IMR-90 (cell line): ENCODE measurements around the gene PNP. TPM values are rescaled to one million over a fixed set of nuclear protein-coding genes. Genes with fewer than 3 reads are reported as not detected.

Experiments
- ATAC-seq: fragments of 200-7000 bp; cut with Tn5 transposase; 2 replicates; pipeline ENCODE4 v1.9.1; 2020; ENCODE audit warnings: low read depth, mild to moderate bottlenecking, moderate library complexity
- BruUV-seq: library from RNA; stranded (reverse); fragments of 400-500 nt; replicated peaks from 2 replicates; lab custom pipeline; 2021; lab: Mats Ljungman, UMichigan
- CTCF ChIA-PET: fragments of 300-600 bp; formaldehyde crosslinking; extraction: SDS; loops from one replicate; lab custom pipeline; 2021; ENCODE audit warnings: antibody characterized with exemption; lab: Yijun Ruan, JAX
- POLR2A ChIA-PET: fragments of 300-600 bp; sonication (Branson Sonifier 250); formaldehyde crosslinking; loops from one replicate; lab custom pipeline; 2022; ENCODE audit warnings: antibody characterized with exemption; ENCODE audit not compliant: unreplicated experiment; lab: Charles Lee
- DNase-seq: peaks from one replicate; pipeline ENCODE4 v3.0.0; 2013
- H2AFZ ChIP-seq: replicated peaks from 2 replicates; pipeline ENCODE3; 2013; ENCODE audit warnings: low read length, mild to moderate bottlenecking; ENCODE audit not compliant: poor library complexity
- H2AK5ac ChIP-seq: 2 replicates; pipeline ENCODE4 v1.6.1; 2013; ENCODE audit warnings: low read depth, low read length, inconsistent platforms
- H2AK9ac ChIP-seq: replicated peaks from 2 replicates; pipeline ENCODE3; 2013; ENCODE audit warnings: mild to moderate bottlenecking, low read depth, low read length, moderate library complexity; ENCODE audit not compliant: poor library complexity
- H2BK120ac ChIP-seq: 2 replicates; pipeline ENCODE4 v1.6.1; 2013; ENCODE audit warnings: low read depth, low read length, inconsistent platforms
- H2BK15ac ChIP-seq: 3 replicates; pipeline ENCODE4 v1.6.1; 2013; ENCODE audit warnings: low read depth, low read length, inconsistent platforms
- H2BK20ac ChIP-seq: 2 replicates; pipeline ENCODE4 v1.6.1; 2013; ENCODE audit warnings: low read depth, mild to moderate bottlenecking, inconsistent platforms, low read length, moderate library complexity
- H2BK5ac ChIP-seq: 2 replicates; pipeline ENCODE4 v1.6.1; 2013; ENCODE audit warnings: mild to moderate bottlenecking, low read depth, low read length, inconsistent platforms; ENCODE audit not compliant: poor library complexity, severe bottlenecking
- H3K14ac ChIP-seq: replicated peaks from 2 replicates; pipeline ENCODE4 v1.6.1; 2013; ENCODE audit warnings: low read depth, low read length, inconsistent platforms
- H3K18ac ChIP-seq: 2 replicates; pipeline ENCODE4 v1.6.1; 2013; ENCODE audit warnings: low read depth, low read length, control low read depth
- H3K23ac ChIP-seq: 2 replicates; pipeline ENCODE4 v1.6.1; 2013; ENCODE audit warnings: low read depth, low read length, inconsistent platforms
- H3K27ac ChIP-seq: 2 replicates; pipeline ENCODE4 v1.5.1; 2013; ENCODE audit warnings: mild to moderate bottlenecking, control low read depth, low read length; ENCODE audit not compliant: insufficient read depth
- H3K27me3 ChIP-seq: 2 replicates; pipeline ENCODE4 v1.6.1; 2013; ENCODE audit warnings: low read length; ENCODE audit not compliant: control insufficient read depth, insufficient read depth
- H3K36me3 ChIP-seq: 2 replicates; pipeline ENCODE4 v1.6.1; 2013; ENCODE audit warnings: low read length, mixed read lengths; ENCODE audit not compliant: control insufficient read depth, insufficient read depth
- H3K4ac ChIP-seq: 2 replicates; pipeline ENCODE4 v1.6.1; 2013; ENCODE audit warnings: low read depth, low read length, inconsistent platforms
- H3K4me1 ChIP-seq: 2 replicates; pipeline ENCODE4 v1.6.1; 2013; ENCODE audit warnings: low read length, mixed read lengths; ENCODE audit not compliant: control insufficient read depth, insufficient read depth
- H3K4me2 ChIP-seq: 2 replicates; pipeline ENCODE4 v1.6.1; 2013; ENCODE audit warnings: low read depth, mild to moderate bottlenecking, control low read depth, low read length, moderate library complexity
- H3K4me3 ChIP-seq: 2 replicates; pipeline ENCODE4 v1.5.1; 2013; ENCODE audit warnings: low read depth, mild to moderate bottlenecking, control low read depth, low read length, moderate library complexity; ENCODE audit not compliant: insufficient read depth
- H3K56ac ChIP-seq: 2 replicates; pipeline ENCODE4 v1.6.1; 2013; ENCODE audit warnings: low read length, inconsistent platforms; ENCODE audit not compliant: insufficient read depth; ENCODE audit errors: extremely low read depth
- H3K79me1 ChIP-seq, 2 experiments: 2 replicates each; pipeline ENCODE4 v1.6.1; 2013; ENCODE audit warnings: low read length in 2 of 2, inconsistent platforms in 1 of 2, low read depth in 1 of 2
- H3K9ac ChIP-seq: 2 replicates; pipeline ENCODE4 v1.6.1; 2013; ENCODE audit warnings: low read depth, low read length, control low read depth
- H3K9me1 ChIP-seq: 2 replicates; pipeline ENCODE4 v1.6.1; 2013; ENCODE audit warnings: low read length, inconsistent platforms; ENCODE audit not compliant: insufficient read depth
- H3K9me3 ChIP-seq: 2 replicates; pipeline ENCODE4 v1.6.1; 2013; ENCODE audit warnings: low read length; ENCODE audit not compliant: control insufficient read depth, insufficient read depth
- H4K20me1 ChIP-seq: 2 replicates; pipeline ENCODE4 v1.6.1; 2013; ENCODE audit warnings: low read length, inconsistent platforms; ENCODE audit not compliant: insufficient read depth
- H4K5ac ChIP-seq: 2 replicates; pipeline ENCODE4 v1.6.1; 2013; ENCODE audit warnings: mild to moderate bottlenecking, low read depth, low read length, control low read depth
- H4K8ac ChIP-seq, 2 experiments: 2 replicates each; pipeline ENCODE4 v1.6.1; 2013; ENCODE audit warnings: low read depth in 2 of 2, low read length in 2 of 2, control low read depth in 1 of 2, inconsistent platforms in 1 of 2
- H4K91ac ChIP-seq: 2 replicates; pipeline ENCODE4 v1.6.1; 2013; ENCODE audit warnings: low read depth, low read length, inconsistent platforms; ENCODE audit not compliant: insufficient read depth
- BHLHE40 ChIP-seq: fragments of 150-350 bp; IDR thresholded peaks from 2 replicates; pipeline ENCODE4 v1.6.1; 2016; ENCODE audit warnings: mild to moderate bottlenecking, low read depth, low read length
- FOS ChIP-seq: fragments of 150-350 bp; IDR thresholded peaks from 2 replicates; pipeline ENCODE4 v1.6.1; 2016; ENCODE audit warnings: low read depth, low read length
- MXI1 ChIP-seq: IDR thresholded peaks from 2 replicates; pipeline ENCODE4 v1.6.1; 2012; ENCODE audit warnings: low read depth, mild to moderate bottlenecking, low read length, moderate library complexity, borderline replicate concordance
- POLR2A ChIP-seq: IDR thresholded peaks from 2 replicates; pipeline ENCODE4 v1.6.1; 2012; ENCODE audit warnings: mild to moderate bottlenecking, low read depth, low read length
- RAD21 ChIP-seq: IDR thresholded peaks from 2 replicates; pipeline ENCODE4 v1.6.1; 2012; ENCODE audit warnings: low read length, improper control_type of control experiment
- WGBS, 2 experiments: methylation state at CpG; one replicate each; pipeline versions ENCODE4 v1.1.5 to v1.1.7; 2013; ENCODE audit warnings: missing lambda C conversion rate in 2 of 2; ENCODE audit not compliant: insufficient read length in 1 of 2; ENCODE audit errors: extremely low coverage in 2 of 2; 5-methylcytosine and 5-hydroxymethylcytosine counted together
- dilution Hi-C: fragments of 300-500 bp; cut with HindIII; formaldehyde crosslinking; loops from one replicate; pipeline ENCODE4 v1.14.3; 2018; ENCODE audit warnings: low sequenced_read_pairs; ENCODE audit not compliant: unreplicated experiment
- in situ Hi-C: fragments of 300-500 bp; cut with MboI; formaldehyde crosslinking; loops from 3 replicates; pipeline ENCODE4 v1.14.3; 2019; ENCODE audit warnings: low sequenced_read_pairs, inconsistent platforms, mixed read lengths
- intact Hi-C: fragments of 100-400 bp; cut with micrococcal nuclease; formaldehyde crosslinking; loops from 2 replicates; pipeline ENCODE4 v1.10.0; 2022
- polyA plus RNA-seq, 3 experiments: library from polyadenylated mRNA; depleted of rRNA; stranded (reverse); fragments of >200 nt; gene quantifications; 2 replicates each; pipeline ENCODE4 v1.2.3, GENCODE V29; 2012; ENCODE audit warnings: low replicate concordance in 1 of 3
- total RNA-seq: library from RNA; depleted of rRNA; stranded (reverse); fragments of >200 nt; gene quantifications from 2 replicates; pipeline ENCODE4 v1.2.3, GENCODE V29; 2012

Gene PNP
- total and polyA plus RNA-seq, 2 of the 4 experiments (the other 2 are of a cell fraction), result 53.4 to 68.8 TPM

DNA sequence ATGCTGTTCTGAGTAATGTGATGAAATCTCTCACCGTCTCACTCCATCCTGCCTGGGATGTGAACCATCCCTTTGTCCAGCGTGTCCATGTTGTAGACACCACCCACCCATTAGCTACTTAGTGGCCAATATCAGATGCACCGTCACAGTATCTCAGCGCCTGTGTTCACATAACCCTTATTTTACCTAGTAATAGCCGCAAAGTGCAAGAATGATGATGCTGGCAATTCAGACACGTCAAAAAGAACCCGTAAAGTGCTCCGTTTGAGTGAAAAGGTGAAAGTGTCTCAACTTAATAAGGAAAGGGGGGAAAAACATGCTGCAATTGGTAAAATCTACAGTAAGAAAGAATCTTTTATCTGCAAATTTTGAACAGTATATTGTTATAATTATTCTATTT lies 39.2 kb downstream of the PNP start:
- H2BK15ac ChIP-seq, result no peak overlapping the region
- H3K4ac ChIP-seq, result no peak overlapping the region
- no peaks in the 10 kb centered on the region for H3K36me3 ChIP-seq
- no peak overlapping the region for H3K4me2 ChIP-seq
- H3K18ac ChIP-seq, result no peak overlapping the region
- no peak overlapping the region for H3K23ac ChIP-seq
- H4K91ac ChIP-seq, result no peak overlapping the region
- H4K20me1 ChIP-seq, result no peaks in the 10 kb centered on the region
- H4K8ac ChIP-seq, result no peak overlapping the region
- no peak overlapping the region for H2BK20ac ChIP-seq
- in situ Hi-C loops (no loop called here), intact Hi-C loops (no loop called here), dilution Hi-C loops (no loop called here)
- H2BK120ac ChIP-seq, result no peak overlapping the region
- no peaks in the 10 kb centered on the region for H3K4me1 ChIP-seq
- no peak overlapping the region for H2AK9ac ChIP-seq
- no peak overlapping the region for H3K14ac ChIP-seq
- no peaks in the 10 kb centered on the region for H3K27me3 ChIP-seq
- H4K5ac ChIP-seq, result no peak overlapping the region
- WGBS, 2 experiments, result 50% methylated on average over 1 of the region's 8 CpGs; no CpG with 5 or more reads in 1 of the 2 experiments
- no peaks in the 10 kb centered on the region for H3K9me1 ChIP-seq
- no peak overlapping the region for H3K27ac ChIP-seq
- BruUV-seq, result no TSS peak
- no peak overlapping the region for H3K9ac ChIP-seq
- H3K56ac ChIP-seq, result no peak overlapping the region
- DNase-seq (no peak), ATAC-seq (no peak)
- H2AFZ ChIP-seq, result no peak overlapping the region
- TF ChIP-seq MXI1 (no peak), FOS (no peak), POLR2A (no peak), BHLHE40 (no peak), RAD21 (no peak)
- H3K79me1 ChIP-seq, result no peaks in the 10 kb centered on the region
- no peak overlapping the region for H2BK5ac ChIP-seq
- H3K4me3 ChIP-seq, result no peak overlapping the region
- no peak overlapping the region for H2AK5ac ChIP-seq
- ChIA-PET POLR2A (no interaction called here), CTCF (no interaction called here)
- H3K9me3 ChIP-seq, result no peaks in the 10 kb centered on the region
